ENCODE data around the gene MGMT. TPM values are rescaled to one million over a fixed set of nuclear protein-coding genes. Genes with fewer than 3 reads are reported as not detected.
A peak's percentile ranks its signal among the peaks of the same experiment; 100 is the strongest.

The MGMT gene
- total RNA-seq, 4 donors from 2014 or later, result 10.9 to 37.7 (median 16.0) TPM

GRCh38 chr10:129772468-129773358 lies 305.7 kb downstream of the MGMT start:
- no peaks in the 10 kb centered on the region for H3K36me3 ChIP-seq
- no peaks in the 10 kb centered on the region for H3K4me1 ChIP-seq
- H3K27me3 ChIP-seq, result no peaks in the 10 kb centered on the region
- TF ChIP-seq POLR2A (IDR thresholded peaks at IDR 0.05) (no peak), CTCF (IDR thresholded peaks at IDR 0.05) (no peak)
- H3K27ac ChIP-seq, result no peak overlapping the region
- no peak overlapping the region for H3K4me3 ChIP-seq
- DNase-seq, result peak in 1 of 2 donors; percentile 4
- intact Hi-C loops (cut with DNase I; ENCODE audit: low total_unique reads), result no loop called here
- no peaks in the 10 kb centered on the region for H3K9me3 ChIP-seq

- H3K4me3 ChIP-seq, result no peak overlapping the region
- DNase-seq, result peak in 1 of 2 donors; percentile 0
- TF ChIP-seq POLR2A (IDR thresholded peaks at IDR 0.05) (no peak), CTCF (IDR thresholded peaks at IDR 0.05) (no peak)
- H3K27me3 ChIP-seq, result no peaks in the 10 kb centered on the region
- no peak overlapping the region for H3K27ac ChIP-seq
- H3K9me3 ChIP-seq, result no peaks in the 10 kb centered on the region
- intact Hi-C loops (cut with DNase I; ENCODE audit: low total_unique reads), result no loop called here
- no peaks in the 10 kb centered on the region for H3K36me3 ChIP-seq
- no peaks in the 10 kb centered on the region for H3K4me1 ChIP-seq
Measured at GRCh38 chr10:129773359-129773990, 306.4 kb downstream of the MGMT start.

GRCh38 chr10:129774082-129774735 lies 307.2 kb downstream of the MGMT start:
- TF ChIP-seq POLR2A (IDR thresholded peaks at IDR 0.05) (no peak), CTCF (IDR thresholded peaks at IDR 0.05) (no peak)

GRCh38 chr10:129774736-129775401 lies 307.8 kb downstream of the MGMT start:
- DNase-seq, result peak in 1 of 2 donors; percentile 8
- no peak overlapping the region for H3K27ac ChIP-seq
- H3K27me3 ChIP-seq, result no peaks in the 10 kb centered on the region
- no peaks in the 10 kb centered on the region for H3K4me1 ChIP-seq
- intact Hi-C loops (cut with DNase I; ENCODE audit: low total_unique reads), result no loop called here
- H3K36me3 ChIP-seq, result no peaks in the 10 kb centered on the region
- no peaks in the 10 kb centered on the region for H3K9me3 ChIP-seq
- TF ChIP-seq POLR2A (IDR thresholded peaks at IDR 0.05) (no peak), CTCF (IDR thresholded peaks at IDR 0.05) (no peak)
- no peak overlapping the region for H3K4me3 ChIP-seq

More at GRCh38 chr10:129774082-129774735, 307.2 kb downstream of the MGMT start:
- Histone ChIP-seq H3K4me1 (no peaks in the 10 kb centered on the region), H3K4me3 (no peak overlapping the region), H3K27me3 (no peaks in the 10 kb centered on the region), H3K36me3 (no peaks in the 10 kb centered on the region), H3K9me3 (no peaks in the 10 kb centered on the region), H3K27ac (no peak overlapping the region)
- intact Hi-C loops (cut with DNase I; ENCODE audit: low total_unique reads), result no loop called here
- peak in 1 of 2 donors; percentile 5 for DNase-seq
